GM12878 (cell line): Measurements from ENCODE around the gene ITGA11. TPM values are rescaled to one million over a fixed set of nuclear protein-coding genes. Genes with fewer than 3 reads are reported as not detected.

Experiments
- ATAC-seq: fragments of 200-7000 bp; cut with Tn5 transposase; 3 replicates; pipeline ENCODE4 v1.9.1; 2020; ENCODE audit warnings: mild to moderate bottlenecking, moderate library complexity
- BruUV-seq: library from RNA; stranded (reverse); fragments of 400-500 nt; replicated peaks from 2 replicates; lab custom pipeline; 2021; lab: Mats Ljungman, UMichigan
- CTCF ChIA-PET: fragments of 300-600 bp; sonication (Branson Sonifier 250); formaldehyde crosslinking; extraction: SDS; loops from one replicate; lab custom pipeline; 2021; ENCODE audit warnings: inconsistent platforms; lab: Yijun Ruan, JAX
- POLR2A ChIA-PET: fragments of 350-600 bp; formaldehyde crosslinking; extraction: SDS; loops from one replicate; lab custom pipeline; 2021; ENCODE audit warnings: inconsistent platforms; lab: Charles Lee
- RAD21 ChIA-PET: fragments of 300-600 bp; sonication (Branson Sonifier 250); formaldehyde crosslinking; loops from one replicate; lab custom pipeline; 2023; ENCODE audit warnings: antibody characterized with exemption; ENCODE audit not compliant: unreplicated experiment; lab: Charles Lee
- SMC1A ChIA-PET: fragments of 300-600 bp; sonication (Branson Sonifier 250); formaldehyde crosslinking; loops from one replicate; lab custom pipeline; 2023; ENCODE audit not compliant: unreplicated experiment, uncharacterized antibody; lab: Charles Lee
- DNase-seq: peaks from one replicate; pipeline ENCODE4 v3.0.0-alpha.2; 2011; ENCODE audit warnings: low read depth, low spot score
- FAIRE-seq: peaks from 3 replicates; lab custom pipeline; 2011; peaks lifted over from hg19 to GRCh38; lab: Jason Lieb, UNC
- H2AFZ ChIP-seq: 2 replicates; pipeline ENCODE4 v1.6.0; 2011; ENCODE audit warnings: low read depth, low read length, control low read depth; ENCODE audit not compliant: control insufficient read depth
- H3K27ac ChIP-seq: 2 replicates; pipeline ENCODE4 v1.5.1; 2011; ENCODE audit warnings: control low read depth; ENCODE audit not compliant: control insufficient read depth, insufficient read depth
- H3K27me3 ChIP-seq, 2 experiments: replicated peaks in 1 of 2; 2 replicates each; pipeline versions ENCODE4 v1.6.0 to v1.6.1; 2011; ENCODE audit warnings: low read length in 1 of 2; ENCODE audit not compliant: control insufficient read depth in 2 of 2, insufficient read depth in 2 of 2
- H3K36me3 ChIP-seq, 2 experiments: 2 replicates each; pipeline ENCODE4 v1.5.1; 2011; ENCODE audit warnings: low read length in 1 of 2; ENCODE audit not compliant: control insufficient read depth in 2 of 2, insufficient read depth in 2 of 2
- H3K4me1 ChIP-seq: 2 replicates; pipeline ENCODE4 v1.6.1; 2011; ENCODE audit warnings: mild to moderate bottlenecking, low read length, moderate library complexity, mixed read lengths; ENCODE audit not compliant: control insufficient read depth, insufficient read depth
- H3K4me2 ChIP-seq: 2 replicates; pipeline ENCODE4 v1.6.0; 2011; ENCODE audit warnings: control low read depth; ENCODE audit not compliant: control insufficient read depth, insufficient read depth
- H3K4me3 ChIP-seq: fragments of 200-600 bp; sonication (generic); 2 replicates; pipeline ENCODE4 v1.5.1; 2016
- H3K79me2 ChIP-seq: 2 replicates; pipeline ENCODE4 v1.6.0; 2011; ENCODE audit warnings: low read length; ENCODE audit not compliant: control insufficient read depth, insufficient read depth
- H3K9ac ChIP-seq: 2 replicates; pipeline ENCODE4 v1.8.0; 2011; ENCODE audit warnings: low read length, control low read depth, mixed read lengths; ENCODE audit not compliant: control insufficient read depth, insufficient read depth
- H3K9me3 ChIP-seq: replicated peaks from 3 replicates; pipeline ENCODE4 v1.5.1; 2011; ENCODE audit warnings: mild to moderate bottlenecking, low read length; ENCODE audit not compliant: control insufficient read depth, insufficient read depth
- H4K20me1 ChIP-seq: 2 replicates; pipeline ENCODE4 v1.6.0; 2011; ENCODE audit not compliant: control insufficient read depth, insufficient read depth
- NFYB ChIP-seq: IDR thresholded peaks from 2 replicates; pipeline ENCODE4 v1.6.1; 2011; ENCODE audit warnings: low read depth, mild to moderate bottlenecking, low read length, improper control_type of control experiment, moderate library complexity; ENCODE audit not compliant: insufficient read depth
- SMAD1 ChIP-seq: fragments of 450-650 bp; IDR thresholded peaks from 2 replicates; pipeline ENCODE4 v1.6.1; 2018; ENCODE audit warnings: mild to moderate bottlenecking, low read depth; ENCODE audit not compliant: partially characterized antibody
- WGBS: methylation state at CpG from one replicate; pipeline ENCODE4 v1.1.6; 2016; ENCODE audit warnings: low lambda C conversion rate; ENCODE audit not compliant: insufficient replicate concordance, insufficient coverage; ENCODE audit errors: missing lambda C conversion rate; 5-methylcytosine and 5-hydroxymethylcytosine counted together
- in situ Hi-C: fragments of 300-500 bp; cut with MboI; formaldehyde crosslinking; loops from 9 replicates; pipeline ENCODE4 v1.14.3; 2018; ENCODE audit warnings: mixed read lengths
- intact Hi-C: fragments of 100-400 bp; cut with micrococcal nuclease; formaldehyde crosslinking; loops from one replicate; pipeline ENCODE4 v1.14.2; 2022; ENCODE audit not compliant: unreplicated experiment
- polyA plus RNA-seq, 11 experiments: library from polyadenylated mRNA; depleted of rRNA in 4 of 11; unstranded in 6 of 11; stranded (reverse) in 5 of 11; fragments of >200 nt; fragmentation: Nextera tagmentation in 4 of 11; fragmentation: Illumina TruSeq in 1 of 11; extraction: Ambion mirVana in 4 of 11; extraction: Trizol in 1 of 11; gene quantifications; 1 replicate in 1 of 11; 2 replicates in 10 of 11; pipeline versions ENCODE4 v1.2.1 to v1.2.3, GENCODE V29; 2011 to 2016; ENCODE audit warnings: inconsistent platforms in 2 of 11, missing spikeins in 2 of 11, low read depth in 1 of 11
- total RNA-seq, 4 experiments: library from RNA; depleted of rRNA in 3 of 4; stranded (reverse); fragments of >200 nt in 3 of 4; fragmentation: Illumina TruSeq in 1 of 4; extraction: Trizol in 1 of 4; gene quantifications; 2 replicates each; pipeline versions ENCODE4 v1.2.1 to v1.2.3, GENCODE V29; 2013 to 2021
- TF ChIP-seq, protein P1 (sequence below): IDR thresholded peaks from 2 replicates; pipeline ENCODE4 v1.6.1; 2012; ENCODE audit warnings: low read length, inconsistent platforms

The ITGA11 gene
- total and polyA plus RNA-seq, 10 of the 15 experiments (the other 5 are each of a cell fraction or from before 2014, with no cell fraction given), result under 0.01 to 0.36 (median 0.13) TPM; not detected in 1

DNA sequence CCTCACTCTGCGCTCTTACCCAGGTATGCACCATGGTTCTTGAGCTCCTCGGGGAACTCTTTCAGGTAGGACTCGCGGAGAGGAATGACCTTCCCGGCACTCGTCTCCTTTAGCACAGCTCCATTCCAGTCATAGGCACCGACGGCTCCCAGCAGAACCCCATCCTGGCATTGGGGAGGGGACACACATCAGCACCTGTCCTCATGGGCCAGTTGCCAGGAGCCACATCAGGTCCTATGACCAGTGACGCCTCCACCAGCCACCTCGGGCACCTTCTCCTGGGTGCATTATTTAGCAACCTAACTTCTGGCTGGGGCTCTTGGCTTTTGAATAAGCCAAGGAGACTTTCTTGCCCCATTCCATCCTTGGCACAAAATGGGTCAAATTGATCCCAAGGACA lies 92.5 kb downstream of the ITGA11 start:
- 50% methylated on average over 10 of the region's 10 CpGs for WGBS
- ChIA-PET RAD21 (no interaction called here), SMC1A (no interaction called here), CTCF (no interaction called here), POLR2A (no interaction called here)
- Histone ChIP-seq H3K36me3 (no peaks in the 10 kb centered on the region), H3K27ac (no peak overlapping the region), H3K27me3 (no peaks in the 10 kb centered on the region; a peak in 2 of 4 replicates), H3K9ac (no peak overlapping the region), H3K4me2 (no peak overlapping the region), H3K79me2 (no peaks in the 10 kb centered on the region), H3K9me3 (no peaks in the 10 kb centered on the region), H3K4me1 (no peaks in the 10 kb centered on the region), H2AFZ (no peak overlapping the region), H4K20me1 (no peaks in the 10 kb centered on the region; the same call in 1 of the 2 replicates), H3K4me3 (no peak overlapping the region)
- DNase-seq, result no peak
- intact Hi-C loops (no loop called here), in situ Hi-C loops (no loop called here)
- no peak for TF ChIP-seq NFYB
- BruUV-seq, result no TSS peak
- no peak for FAIRE-seq
- ATAC-seq, result no peak

DNA sequence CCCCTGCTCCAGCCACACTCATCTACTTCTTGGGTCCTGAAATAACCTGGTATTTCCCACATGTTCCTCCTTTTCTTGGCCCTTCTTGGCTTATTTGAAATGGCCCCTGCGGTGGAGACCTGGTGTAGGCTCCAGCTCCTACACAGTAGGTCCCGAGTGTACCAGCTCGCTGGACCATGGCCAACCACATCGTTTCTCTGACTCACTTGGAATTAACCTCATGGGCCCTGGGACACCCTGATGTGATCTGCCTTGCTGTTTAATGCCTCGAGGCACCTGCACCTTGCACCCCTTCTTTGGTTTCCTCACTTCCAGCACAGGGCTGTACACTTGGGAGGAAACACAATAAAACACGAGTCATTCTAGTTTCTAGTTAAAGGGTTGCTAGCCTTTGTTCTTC lies 94.1 kb downstream of the ITGA11 start:
- BruUV-seq, result no TSS peak
- FAIRE-seq, result no peak
- CTCF ChIA-PET, result no interaction called here
- DNase-seq, result no peak
- peaks cover 0 to 7% of the 10 kb centered on the region in 2 experiments; a peak in 2 of 4 replicates for H3K27me3 ChIP-seq
- WGBS, result 2% methylated on average over 6 of the region's 6 CpGs
- no peak overlapping the region for H3K27ac ChIP-seq
- no peak for ATAC-seq
- H3K9me3 ChIP-seq, result no peaks in the 10 kb centered on the region
- H3K36me3 ChIP-seq, result no peaks in the 10 kb centered on the region
- H3K4me3 ChIP-seq, result no peak overlapping the region
- TF ChIP-seq, protein P1, sequence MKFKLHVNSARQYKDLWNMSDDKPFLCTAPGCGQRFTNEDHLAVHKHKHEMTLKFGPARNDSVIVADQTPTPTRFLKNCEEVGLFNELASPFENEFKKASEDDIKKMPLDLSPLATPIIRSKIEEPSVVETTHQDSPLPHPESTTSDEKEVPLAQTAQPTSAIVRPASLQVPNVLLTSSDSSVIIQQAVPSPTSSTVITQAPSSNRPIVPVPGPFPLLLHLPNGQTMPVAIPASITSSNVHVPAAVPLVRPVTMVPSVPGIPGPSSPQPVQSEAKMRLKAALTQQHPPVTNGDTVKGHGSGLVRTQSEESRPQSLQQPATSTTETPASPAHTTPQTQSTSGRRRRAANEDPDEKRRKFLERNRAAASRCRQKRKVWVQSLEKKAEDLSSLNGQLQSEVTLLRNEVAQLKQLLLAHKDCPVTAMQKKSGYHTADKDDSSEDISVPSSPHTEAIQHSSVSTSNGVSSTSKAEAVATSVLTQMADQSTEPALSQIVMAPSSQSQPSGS, result no peak
- TF ChIP-seq SMAD1, result no peak
- RAD21 ChIA-PET, result no interaction called here
- H2AFZ ChIP-seq, result no peak overlapping the region
- SMC1A ChIA-PET, result interaction anchor here (0.5 kb wide), 1 partner anchor 906 kb away, joined by 3 read pairs; no protein-coding TSS in a partner anchor
- H3K79me2 ChIP-seq, result no peaks in the 10 kb centered on the region
- H3K9ac ChIP-seq, result no peak overlapping the region
- intact Hi-C loops, result no loop called here
- in situ Hi-C loops, result no loop called here
- POLR2A ChIA-PET, result no interaction called here
- H3K4me2 ChIP-seq, result no peak overlapping the region
- no peaks in the 10 kb centered on the region; the same call in 1 of the 2 replicates for H4K20me1 ChIP-seq
- H3K4me1 ChIP-seq, result no peaks in the 10 kb centered on the region
